T1000 (cell line): Measurements from ENCODE around the gene RAF1.
"Not testable (repeated sequence)": the region's sequence is repeated elsewhere in the genome, so short reads cannot be mapped to it uniquely, and the experiment has no call there.

Experiments
- DNase-seq: peaks from one replicate; lab custom pipeline; 2025; ENCODE audit warnings: mixed read lengths; lab: John Stamatoyannopoulos, UW

Gene RAF1

DNA sequence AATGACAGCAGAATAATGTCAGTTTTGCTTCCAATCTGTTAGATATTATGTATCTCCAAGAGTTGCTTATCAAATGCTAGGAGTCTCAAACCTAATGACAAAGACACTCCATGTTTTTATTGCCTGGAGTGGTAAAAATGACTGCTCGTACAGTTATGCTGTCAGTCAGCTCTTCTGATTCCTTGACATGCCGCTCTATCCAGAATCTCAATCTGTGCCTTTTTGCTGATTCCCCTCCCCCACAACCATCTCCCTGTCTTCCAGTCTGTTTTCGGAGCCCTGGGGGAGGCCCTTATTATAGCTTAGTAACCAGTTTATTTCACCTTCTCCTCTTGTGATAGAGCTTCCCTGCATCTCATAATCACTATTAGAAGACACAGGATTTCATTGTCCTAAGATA lies 104.4 kb downstream of the RAF1 start:
- DNase-seq: no peak

DNA sequence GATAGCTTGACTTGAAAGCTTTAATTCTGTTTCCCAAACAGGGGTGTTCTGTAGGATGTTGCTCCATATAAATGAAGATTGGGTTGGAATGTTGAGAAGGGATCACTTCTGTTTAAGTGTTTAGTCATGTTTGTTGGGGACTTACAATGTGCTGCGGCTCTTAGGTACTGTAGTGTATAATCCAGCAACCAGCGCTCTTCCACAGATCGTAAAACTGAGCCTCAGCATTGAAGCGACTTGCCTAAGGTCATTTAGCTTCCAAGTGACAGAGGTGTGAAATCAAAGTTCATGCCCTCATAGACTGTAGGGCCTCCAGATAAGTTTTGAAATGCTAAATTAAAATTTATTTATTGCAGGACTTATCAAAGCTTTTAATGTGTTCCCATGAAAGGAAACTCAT lies 105.2 kb downstream of the RAF1 start:
- DNase-seq: no peak

DNA sequence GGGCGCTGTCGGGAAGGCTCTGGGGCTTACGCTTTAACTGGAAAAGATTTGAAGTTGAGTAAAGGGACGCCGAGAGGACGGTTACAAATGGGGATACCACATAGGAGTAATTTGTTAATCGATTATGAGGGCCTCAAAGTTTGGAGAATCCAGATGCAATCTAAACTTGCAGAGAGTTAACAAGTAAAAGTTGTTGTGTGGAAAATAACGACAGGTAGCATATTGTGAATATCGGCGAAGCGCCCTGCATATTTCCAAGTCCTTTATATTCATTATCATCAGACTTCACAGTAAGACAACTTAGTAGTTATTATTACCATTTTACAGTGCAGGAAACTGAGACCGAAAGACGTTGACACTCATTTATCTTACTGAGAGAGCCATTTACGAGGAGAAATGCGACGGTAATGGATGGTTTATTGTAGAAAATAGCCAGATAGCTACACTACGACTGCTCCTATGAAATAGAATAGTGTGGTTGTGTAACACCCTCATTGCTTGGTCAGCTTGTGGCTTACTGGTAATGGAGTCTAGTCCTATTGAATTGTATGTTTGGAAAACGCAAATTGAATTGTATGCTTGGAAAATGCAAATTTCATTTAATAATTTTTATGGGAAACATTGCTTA lies 106.3 kb downstream of the RAF1 start:
- DNase-seq: no peak

DNA sequence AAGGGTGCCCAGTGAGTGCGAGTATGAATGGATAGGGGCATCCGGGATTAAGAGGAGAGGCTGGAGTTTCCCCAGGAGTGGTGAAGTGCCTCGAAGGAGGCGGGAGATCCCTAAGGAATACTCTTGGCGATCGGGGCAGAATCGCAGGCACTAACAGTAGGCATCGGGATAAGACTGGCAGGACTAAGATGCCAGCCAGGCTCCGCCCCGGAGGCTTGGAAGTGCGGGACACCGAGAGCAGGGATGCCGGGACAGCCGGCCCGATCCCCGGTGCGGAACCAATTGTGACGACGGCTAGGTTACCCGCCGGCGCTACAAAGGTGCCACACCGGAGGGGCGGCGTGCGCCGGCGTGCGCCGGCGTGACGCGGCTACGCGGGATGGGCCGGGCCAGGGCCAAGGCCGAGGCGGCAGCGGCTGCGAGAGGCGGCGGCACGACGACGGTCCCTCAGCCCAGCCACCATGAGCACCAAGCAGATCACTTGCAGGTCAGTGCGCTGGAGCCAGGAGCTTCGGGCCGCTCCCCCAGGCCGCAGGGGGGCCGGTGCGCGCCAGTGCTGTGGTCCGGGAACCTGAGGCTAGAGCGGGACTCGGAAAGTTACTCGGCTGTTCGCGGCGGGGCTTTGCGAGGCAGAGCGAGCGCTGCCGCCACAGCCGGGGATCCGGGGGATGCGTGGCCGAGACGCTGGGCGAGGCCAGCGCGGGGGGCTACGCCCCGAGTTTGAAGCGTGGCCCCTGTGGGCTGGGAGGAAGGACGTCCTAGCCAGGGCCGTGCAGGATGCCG lies 107.0 kb downstream of the RAF1 start, which contains the start of gene MKRN2:
TSS of gene MKRN2 (plus strand) at position 398 of the 783 bp plus-strand sequence. CDS start at position 462, 64 bp downstream.
- DNase-seq: peak; percentile 90

DNA sequence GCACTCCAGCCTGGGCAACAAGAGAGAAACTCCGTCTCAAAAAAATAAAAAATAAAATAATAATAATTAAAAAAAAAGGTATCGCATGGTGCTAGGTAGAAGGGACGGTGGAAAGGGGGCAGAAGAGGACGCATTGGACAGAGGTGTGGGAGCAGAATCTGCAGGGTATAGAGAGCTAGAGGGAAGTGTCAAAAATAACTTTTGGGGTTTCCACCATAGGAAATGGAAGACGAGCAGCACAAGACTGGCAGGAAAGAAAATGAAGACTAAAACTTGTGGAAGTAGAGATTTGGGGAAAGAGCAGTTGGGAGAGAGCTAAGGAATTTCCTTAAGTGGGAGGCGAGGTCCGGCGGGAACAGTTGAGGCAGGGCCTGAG lies 107.6 kb downstream of the RAF1 start:
- no peak for DNase-seq

DNA sequence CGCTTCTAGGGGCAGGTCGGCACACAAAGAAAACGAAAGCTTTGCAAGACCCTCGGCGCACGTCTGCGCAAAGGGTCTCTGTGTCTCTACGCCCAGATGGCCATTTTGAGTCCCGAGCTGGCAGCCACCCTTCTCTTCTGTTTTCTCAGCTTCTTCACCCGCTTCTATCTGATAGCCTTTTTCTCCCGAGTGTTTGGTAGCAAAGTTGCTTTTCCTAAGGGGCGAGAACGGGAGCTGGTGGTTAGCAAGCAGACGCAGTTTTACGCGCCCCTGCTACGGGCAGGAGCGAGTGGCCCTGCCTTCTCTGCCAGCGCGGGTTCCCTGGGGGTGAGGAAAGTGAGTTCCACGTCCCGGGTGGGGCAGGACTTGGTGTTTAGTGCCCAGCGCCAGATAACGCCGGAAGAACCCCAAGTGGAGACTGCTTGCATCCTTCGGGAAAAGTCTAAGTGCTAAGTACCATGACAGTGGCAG lies 110.0 kb downstream of the RAF1 start:
- no peak for DNase-seq

DNA sequence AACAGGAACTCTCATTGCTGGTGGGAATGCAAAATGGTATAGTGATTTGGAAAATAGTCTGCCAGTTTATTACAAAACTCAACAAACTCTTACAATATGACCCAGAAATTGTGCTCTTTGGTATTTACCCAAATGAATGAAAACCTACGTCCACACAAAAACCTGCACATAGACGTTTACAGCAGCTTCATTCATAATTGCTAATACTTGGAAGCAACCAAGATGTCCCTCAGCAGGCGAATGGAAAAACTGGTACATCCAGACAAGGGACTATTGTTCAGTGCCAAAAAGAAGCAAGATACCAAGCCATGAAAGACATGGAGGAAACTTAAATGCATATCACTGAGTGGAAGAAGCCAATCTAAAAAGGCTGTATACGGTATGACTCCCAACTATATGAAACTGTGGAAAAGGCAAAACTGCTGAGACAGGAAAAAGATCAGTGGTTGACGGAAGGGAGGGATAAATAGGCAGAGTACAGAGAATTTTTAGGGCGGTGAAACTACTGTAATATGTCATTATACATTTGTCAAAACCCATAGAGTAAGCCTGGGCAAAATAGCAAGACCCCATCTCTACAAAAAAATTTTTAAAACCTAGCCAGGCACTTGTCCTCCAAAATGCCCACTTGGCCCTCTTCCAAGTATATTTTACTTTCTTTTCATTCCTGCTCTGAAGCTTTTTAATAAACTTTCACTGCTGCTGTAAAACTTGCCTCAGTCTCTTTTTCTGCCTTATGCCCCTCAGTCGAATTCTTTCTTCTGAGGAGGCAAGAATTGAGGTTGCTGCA lies 113.8 kb downstream of the RAF1 start:
- DNase-seq: no peak

DNA sequence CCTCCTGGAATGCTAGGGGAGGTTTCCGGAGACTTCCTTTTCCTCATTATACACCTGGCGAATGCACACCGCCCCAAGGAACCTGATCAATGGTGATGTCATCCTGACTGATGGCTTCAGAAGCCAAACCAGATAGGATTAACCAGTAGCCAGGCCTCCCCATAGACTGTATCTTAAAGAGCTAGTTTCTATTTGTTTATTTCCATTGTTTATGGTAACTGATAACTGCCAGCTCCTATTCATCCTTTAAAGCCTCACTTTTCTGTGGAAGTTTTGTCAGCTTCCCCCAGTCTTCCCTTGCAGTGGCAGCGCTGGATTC lies 118.5 kb downstream of the RAF1 start, which contains the start of gene MKRN2OS:
TSS of gene MKRN2OS (minus strand) at position 27 of the 319 bp plus-strand sequence. CDS start 35 bp downstream, outside the sequence.
- DNase-seq: no peak

DNA sequence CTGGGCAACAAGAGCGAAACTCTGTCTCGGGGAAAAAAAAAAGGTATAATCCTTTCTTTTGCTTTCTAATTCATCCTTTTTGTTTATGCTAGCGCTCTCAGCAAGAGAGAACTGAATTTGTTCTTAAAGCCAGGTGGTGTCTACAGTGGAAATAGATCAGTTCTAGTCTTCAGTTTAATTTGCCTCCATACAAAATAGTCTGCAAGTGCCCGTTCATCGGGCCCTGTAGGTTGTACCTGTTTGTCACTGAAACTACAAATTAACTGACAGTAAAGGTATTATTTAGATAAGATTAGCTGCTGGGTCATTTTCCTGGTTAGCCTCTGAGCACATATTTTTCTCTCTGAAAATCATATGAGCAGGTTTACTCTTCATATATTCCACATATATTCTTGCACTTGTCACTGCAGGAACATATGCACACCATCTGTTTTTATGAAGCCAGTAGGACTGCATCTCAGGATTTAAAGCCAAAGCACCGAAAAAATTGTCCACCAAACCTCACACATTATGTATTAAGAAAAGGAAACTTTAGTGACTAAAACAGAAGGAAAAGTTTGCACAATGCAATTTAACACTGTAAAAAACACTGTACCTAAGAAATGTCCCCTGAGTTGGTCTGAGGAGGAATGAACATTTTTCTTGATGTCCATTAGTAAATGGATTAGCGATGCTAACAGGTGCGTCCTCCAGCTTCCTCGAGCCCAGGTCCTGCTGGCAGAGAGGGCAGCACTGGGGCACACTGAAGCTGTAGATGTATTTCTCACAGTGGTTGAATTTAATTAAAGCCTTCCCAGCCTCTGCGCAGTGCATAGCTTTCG lies 119.1 kb downstream of the RAF1 start:
- DNase-seq: no peak

DNA sequence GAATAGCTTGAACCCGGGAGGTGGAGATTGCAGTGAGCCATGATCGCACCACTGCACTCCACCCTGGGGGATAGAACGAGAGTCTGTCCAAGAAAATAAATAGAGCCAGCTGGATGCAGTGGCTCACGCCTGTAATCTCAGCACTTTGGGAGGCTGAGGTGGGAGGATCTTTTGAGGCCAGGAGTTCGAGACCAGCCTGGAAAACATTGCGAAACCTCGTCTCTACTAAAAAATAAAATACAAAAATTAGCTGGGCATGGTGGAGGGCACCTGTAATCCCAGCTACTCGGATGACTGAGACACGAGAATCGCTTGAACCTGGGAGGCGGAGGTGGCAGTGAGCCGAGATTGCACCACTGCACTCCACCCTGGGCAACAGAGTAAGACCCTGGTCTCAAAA lies 120.4 kb downstream of the RAF1 start:
- DNase-seq: not testable (repeated sequence)

DNA sequence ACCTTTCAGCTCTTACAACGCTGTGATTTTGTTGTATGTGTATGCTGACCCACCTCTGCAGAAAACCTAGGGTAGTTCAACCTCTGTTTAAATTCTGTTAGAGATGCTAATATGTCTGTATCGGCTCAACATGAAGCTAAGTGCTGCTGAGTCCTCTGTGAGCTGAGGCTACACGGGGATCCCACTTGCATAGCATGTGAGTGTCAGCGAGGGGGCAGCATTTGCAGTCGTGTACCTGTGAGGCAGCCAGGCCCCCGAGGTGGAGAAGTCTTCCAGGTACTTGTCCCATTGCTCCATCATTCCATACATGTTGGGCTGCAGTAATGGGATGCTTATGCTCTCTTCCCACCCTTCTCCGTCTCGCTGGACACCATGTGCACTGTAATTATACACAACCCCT lies 122.3 kb downstream of the RAF1 start:
- no peak for DNase-seq

DNA sequence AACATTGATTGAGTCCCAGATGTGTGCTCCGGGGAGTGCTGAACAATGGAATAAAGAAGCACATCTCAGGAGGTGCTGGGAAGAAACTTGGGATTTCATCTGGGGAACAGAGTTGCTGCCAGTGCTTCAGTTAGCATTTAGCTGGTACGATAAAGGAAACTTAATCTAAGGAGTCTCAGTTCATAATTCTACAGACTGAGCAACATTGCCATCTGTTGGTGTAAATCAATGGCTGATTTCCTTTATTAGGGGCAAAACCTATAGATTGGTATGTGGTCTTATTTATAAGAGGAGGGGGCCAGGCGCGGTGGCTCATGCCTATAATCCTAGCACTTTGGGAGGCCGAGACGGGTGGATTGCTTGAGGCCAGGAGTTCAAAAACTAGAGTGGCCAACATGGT lies 127.5 kb downstream of the RAF1 start:
- no peak for DNase-seq
